RWPE2 (cell line): ENCODE results near the gene AIRE.

Source experiments
- ATAC-seq: fragments of 200-7000 bp; cut with Tn5 transposase; 3 replicates; pipeline ENCODE4 v1.9.1; 2021; ENCODE audit warnings: low read depth
- DNase-seq: peaks from one replicate; pipeline ENCODE4 v3.0.0-alpha.2; 2020; ENCODE audit warnings: low spot score
- H3K27ac ChIP-seq: fragments of 450-650 bp; 2 replicates; pipeline ENCODE4 v1.5.1; 2017; ENCODE audit warnings: mild to moderate bottlenecking; ENCODE audit not compliant: poor library complexity, severe bottlenecking
- H3K27me3 ChIP-seq: fragments of 250-450 bp; sonication (Bioruptor Pico); 2 replicates; pipeline ENCODE4 v1.5.1; 2021; ENCODE audit warnings: mild to moderate bottlenecking, moderate library complexity; ENCODE audit not compliant: insufficient read depth, poor library complexity, severe bottlenecking
- H3K36me3 ChIP-seq: fragments of 250-450 bp; sonication (Bioruptor Pico); 2 replicates; pipeline ENCODE4 v1.5.1; 2020; ENCODE audit warnings: low read depth, mild to moderate bottlenecking, moderate library complexity
- H3K4me1 ChIP-seq: fragments of 250-450 bp; sonication (Bioruptor Pico); 2 replicates; pipeline ENCODE4 v1.5.1; 2021; ENCODE audit warnings: mild to moderate bottlenecking, moderate library complexity; ENCODE audit not compliant: insufficient read depth, poor library complexity, severe bottlenecking
- H3K4me3 ChIP-seq: fragments of 250-450 bp; sonication (Bioruptor Pico); 2 replicates; pipeline ENCODE4 v1.5.1; 2021; ENCODE audit warnings: mild to moderate bottlenecking, moderate library complexity; ENCODE audit not compliant: severe bottlenecking
- H3K9me3 ChIP-seq: fragments of 250-450 bp; sonication (Bioruptor Pico); 2 replicates; pipeline ENCODE4 v1.5.1; 2021; ENCODE audit warnings: mild to moderate bottlenecking, moderate library complexity; ENCODE audit not compliant: severe bottlenecking
- CTCF ChIP-seq: fragments of 450-650 bp; IDR thresholded peaks from one replicate; pipeline ENCODE4 v1.5.1; 2017; ENCODE audit warnings: mild to moderate bottlenecking, moderate library complexity; ENCODE audit not compliant: poor library complexity, severe bottlenecking

The AIRE gene

GRCh38 chr21:44260066-44260465 is 25.6 kb upstream of the AIRE start:
- Histone ChIP-seq H3K27me3 (no peaks in the 10 kb centered on the region), H3K36me3 (no peaks in the 10 kb centered on the region), H3K27ac (no peak overlapping the region), H3K4me1 (no peaks in the 10 kb centered on the region), H3K4me3 (no peak overlapping the region), H3K9me3 (no peaks in the 10 kb centered on the region)
- no peak for TF ChIP-seq CTCF
- no peak for DNase-seq
- no peak for ATAC-seq

- no peak for ATAC-seq
- TF ChIP-seq CTCF, result no peak
- no peaks in the 10 kb centered on the region for H3K27me3 ChIP-seq
- no peaks in the 10 kb centered on the region for H3K4me1 ChIP-seq
- DNase-seq, result peak; percentile 64
- H3K36me3 ChIP-seq, result no peaks in the 10 kb centered on the region
- H3K4me3 ChIP-seq, result no peak overlapping the region
- no peaks in the 10 kb centered on the region for H3K9me3 ChIP-seq
- no peak overlapping the region for H3K27ac ChIP-seq
These were observed 24.7 kb upstream of the AIRE start for GRCh38 chr21:44260791-44261631.

GRCh38 chr21:44261675-44262295 is 23.9 kb upstream of the AIRE start, which contains the start of gene DNMT3L:
Gene DNMT3L, minus strand, starts transcription at chr21:44261897. Its CDS starts 638 bp downstream, at chr21:44261259.
- TF ChIP-seq CTCF, result no peak

GRCh38 chr21:44262338-44263056 is 23.2 kb upstream of the AIRE start:
- TF ChIP-seq CTCF, result no peak
- Histone ChIP-seq H3K27me3 (no peaks in the 10 kb centered on the region), H3K4me3 (no peak overlapping the region), H3K27ac (no peak overlapping the region), H3K4me1 (no peaks in the 10 kb centered on the region), H3K9me3 (no peaks in the 10 kb centered on the region), H3K36me3 (no peaks in the 10 kb centered on the region)
- DNase-seq (no peak), ATAC-seq (no peak)

More at GRCh38 chr21:44261675-44262295, 23.9 kb upstream of the AIRE start, which contains the start of gene DNMT3L:
- H3K4me1 ChIP-seq, result no peaks in the 10 kb centered on the region
- H3K27me3 ChIP-seq, result no peaks in the 10 kb centered on the region
- H3K9me3 ChIP-seq, result no peaks in the 10 kb centered on the region
- DNase-seq, result peak; percentile 39
- H3K27ac ChIP-seq, result no peak within 1 kb of the TSS
- no peaks in the 10 kb centered on the region for H3K36me3 ChIP-seq
- ATAC-seq, result no peak
- no peak within 1 kb of the TSS for H3K4me3 ChIP-seq
